Epithelial cell of proximal tubule (primary cell): ENCODE measurements around the gene LRRC17. TPM values are rescaled to one million over a fixed set of nuclear protein-coding genes. Genes with fewer than 3 reads are reported as not detected.
"Not testable (repeated sequence)": the region's sequence is repeated elsewhere in the genome, so short reads cannot be mapped to it uniquely, and the experiment has no call there.

Experiments
- DNase-seq: peaks from one replicate; pipeline ENCODE4 v3.0.0-alpha.2; 2011; ENCODE audit warnings: low read depth
- H3K4me3 ChIP-seq: 2 replicates; pipeline ENCODE4 v1.5.1; 2011; ENCODE audit warnings: low read depth, mild to moderate bottlenecking, low read length
- total RNA-seq: library from RNA; depleted of rRNA; stranded (reverse); fragments of >200 nt; gene quantifications from 2 replicates; pipeline ENCODE4 v1.2.3, GENCODE V29; 2015
- TF ChIP-seq, protein P1 (sequence below): conservative IDR thresholded peaks from 2 replicates; pipeline ENCODE4 v1.5.1; 2012; ENCODE audit warnings: low read depth, mild to moderate bottlenecking, low read length

LRRC17 gene
- total RNA-seq, 1 donor from 2014 or later, result 7.8 TPM

DNA sequence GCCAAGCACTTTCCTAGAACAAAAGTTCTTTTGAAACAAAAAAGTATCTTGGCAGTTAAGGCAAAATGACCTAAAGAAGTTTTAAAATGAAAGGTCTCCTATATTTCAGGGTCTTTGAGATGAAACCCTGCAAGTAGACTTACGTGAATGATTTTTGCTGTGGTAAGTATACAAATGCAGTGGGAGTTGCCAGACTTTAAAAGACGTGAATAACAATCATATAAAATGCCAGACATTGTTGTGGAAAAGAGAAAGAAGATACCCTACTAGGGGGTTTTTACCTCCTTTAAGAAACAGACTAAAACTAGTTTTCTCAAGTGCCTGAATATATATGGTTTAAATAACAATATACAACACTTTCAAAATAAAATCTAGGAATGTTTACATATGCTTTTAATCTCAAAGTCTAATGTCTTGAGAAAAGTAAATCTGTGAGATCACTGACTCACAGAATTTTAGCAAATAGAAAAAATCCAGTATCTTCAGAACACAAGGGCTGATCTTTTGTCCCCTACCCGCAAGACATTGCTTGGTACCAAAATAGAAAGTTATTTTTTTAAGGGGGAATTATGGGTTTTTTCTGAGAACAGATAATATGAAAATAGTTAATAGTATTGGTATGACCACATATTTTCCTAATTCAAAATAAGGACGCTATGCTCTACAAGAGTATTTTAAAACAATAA is 29.5 kb downstream of the LRRC17 start:
- H3K4me3 ChIP-seq, result no peak overlapping the region
- TF ChIP-seq, protein P1, sequence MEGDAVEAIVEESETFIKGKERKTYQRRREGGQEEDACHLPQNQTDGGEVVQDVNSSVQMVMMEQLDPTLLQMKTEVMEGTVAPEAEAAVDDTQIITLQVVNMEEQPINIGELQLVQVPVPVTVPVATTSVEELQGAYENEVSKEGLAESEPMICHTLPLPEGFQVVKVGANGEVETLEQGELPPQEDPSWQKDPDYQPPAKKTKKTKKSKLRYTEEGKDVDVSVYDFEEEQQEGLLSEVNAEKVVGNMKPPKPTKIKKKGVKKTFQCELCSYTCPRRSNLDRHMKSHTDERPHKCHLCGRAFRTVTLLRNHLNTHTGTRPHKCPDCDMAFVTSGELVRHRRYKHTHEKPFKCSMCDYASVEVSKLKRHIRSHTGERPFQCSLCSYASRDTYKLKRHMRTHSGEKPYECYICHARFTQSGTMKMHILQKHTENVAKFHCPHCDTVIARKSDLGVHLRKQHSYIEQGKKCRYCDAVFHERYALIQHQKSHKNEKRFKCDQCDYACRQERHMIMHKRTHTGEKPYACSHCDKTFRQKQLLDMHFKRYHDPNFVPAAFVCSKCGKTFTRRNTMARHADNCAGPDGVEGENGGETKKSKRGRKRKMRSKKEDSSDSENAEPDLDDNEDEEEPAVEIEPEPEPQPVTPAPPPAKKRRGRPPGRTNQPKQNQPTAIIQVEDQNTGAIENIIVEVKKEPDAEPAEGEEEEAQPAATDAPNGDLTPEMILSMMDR, result no peak
- no peak for DNase-seq

DNA sequence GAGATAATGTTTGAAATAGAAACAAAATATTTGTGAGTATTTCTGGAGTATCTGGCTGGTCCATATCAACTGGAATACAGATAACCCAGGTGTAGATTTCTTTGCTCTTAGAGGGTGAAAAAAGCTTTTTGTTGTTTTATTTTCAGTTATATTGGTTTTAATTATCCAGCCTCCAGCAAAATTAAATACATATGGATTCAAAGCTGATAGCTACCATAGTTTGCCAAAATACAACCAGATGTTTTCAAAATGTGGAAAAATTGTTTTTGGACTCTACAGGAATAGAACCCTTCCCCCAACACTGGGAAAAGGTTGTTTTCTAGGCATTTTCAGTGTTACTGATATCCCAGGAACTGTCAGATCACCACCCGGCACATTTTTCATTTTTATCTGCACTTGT is 30.1 kb downstream of the LRRC17 start:
- TF ChIP-seq, protein P1, result no peak
- H3K4me3 ChIP-seq, result no peak overlapping the region
- DNase-seq, result no peak

DNA sequence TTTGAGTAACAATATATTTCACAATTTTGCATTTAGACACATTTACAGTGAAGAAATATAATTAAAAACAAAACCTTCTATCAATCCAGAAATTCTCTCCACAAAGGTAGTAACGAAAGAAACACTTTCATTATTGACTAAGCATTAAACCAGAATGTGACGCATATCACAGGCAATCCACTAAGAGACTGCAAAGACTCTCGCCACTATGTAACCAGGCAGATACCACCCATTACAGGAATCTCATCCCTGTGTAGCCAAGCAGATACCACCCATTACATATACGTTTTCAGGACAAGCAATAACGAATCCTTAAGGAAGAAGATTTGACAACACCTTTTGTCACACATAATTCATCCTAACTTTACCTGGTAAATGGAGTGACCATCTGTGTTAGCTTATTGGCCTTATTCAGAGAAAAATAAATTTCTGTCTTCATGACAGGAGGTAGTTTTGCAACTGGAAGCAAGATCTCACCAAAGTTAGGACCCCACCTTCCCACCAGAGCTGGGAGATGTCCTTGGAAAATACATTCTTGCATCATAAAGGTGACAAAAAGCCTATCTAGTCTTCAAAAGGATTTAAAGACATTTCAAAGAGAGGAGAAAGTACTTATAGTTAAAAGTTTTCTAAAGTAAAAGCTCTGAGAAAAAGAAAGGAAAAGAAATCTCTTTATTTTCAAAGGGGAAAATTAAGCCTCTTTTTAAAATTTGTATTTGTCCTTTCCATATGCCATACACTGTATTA is 30.8 kb downstream of the LRRC17 start:
- TF ChIP-seq, protein P1, result no peak
- no peak for DNase-seq
- no peak overlapping the region for H3K4me3 ChIP-seq

DNA sequence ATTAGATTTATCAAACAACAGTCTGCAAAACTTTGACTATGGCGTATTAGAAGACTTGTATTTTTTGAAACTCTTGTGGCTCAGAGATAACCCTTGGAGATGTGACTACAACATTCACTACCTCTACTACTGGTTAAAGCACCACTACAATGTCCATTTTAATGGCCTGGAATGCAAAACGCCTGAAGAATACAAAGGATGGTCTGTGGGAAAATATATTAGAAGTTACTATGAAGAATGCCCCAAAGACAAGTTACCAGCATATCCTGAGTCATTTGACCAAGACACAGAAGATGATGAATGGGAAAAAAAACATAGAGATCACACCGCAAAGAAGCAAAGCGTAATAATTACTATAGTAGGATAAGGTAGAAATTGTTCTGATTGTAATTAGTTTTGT is 31.4 kb downstream of the LRRC17 start:
- no peak overlapping the region for H3K4me3 ChIP-seq
- no peak for DNase-seq

DNA sequence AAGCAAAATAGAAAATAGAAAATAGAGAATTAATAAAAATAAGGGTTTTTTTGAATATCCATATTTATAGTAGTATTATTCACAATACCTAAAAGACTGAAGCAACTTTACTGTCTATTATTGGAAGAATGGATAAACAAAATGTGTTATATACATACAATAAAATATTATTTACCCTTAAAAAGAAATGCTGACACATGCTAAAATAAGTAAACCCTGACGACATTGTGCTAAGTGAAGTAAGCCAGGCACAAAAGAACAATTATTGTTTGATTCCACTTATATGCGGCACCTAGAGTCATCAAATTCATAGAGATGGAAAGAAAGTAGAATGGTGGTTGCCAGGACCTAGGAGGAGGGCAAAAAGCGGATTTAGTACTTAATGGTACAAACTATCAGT is 39.0 kb downstream of the LRRC17 start:
- no peak overlapping the region for H3K4me3 ChIP-seq
- no peak for DNase-seq
- TF ChIP-seq, protein P1, result no peak

More for the DNA sequence above, 31.4 kb downstream of the LRRC17 start:
- TF ChIP-seq, protein P1, result no peak

DNA sequence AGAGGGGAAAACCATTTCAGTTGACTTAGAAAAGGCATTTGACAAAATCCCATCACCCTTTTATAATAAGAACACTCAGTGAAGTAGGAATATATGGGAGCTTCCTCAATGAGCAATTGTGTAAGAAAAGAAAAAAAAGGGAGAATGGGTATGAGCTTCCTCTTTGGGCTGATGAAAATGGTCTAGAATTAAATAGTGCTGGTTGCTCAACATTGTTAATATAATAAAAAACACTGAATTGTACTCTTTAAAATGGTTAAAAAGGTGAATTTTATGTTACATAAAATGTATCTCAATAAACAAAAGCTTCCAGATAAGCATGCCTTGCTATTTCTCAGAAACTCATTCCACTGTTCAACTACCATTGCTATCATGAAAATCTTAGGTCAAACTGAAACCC is 40.6 kb downstream of the LRRC17 start:
- TF ChIP-seq, protein P1, result no peak
- no peak overlapping the region for H3K4me3 ChIP-seq
- DNase-seq, result no peak

DNA sequence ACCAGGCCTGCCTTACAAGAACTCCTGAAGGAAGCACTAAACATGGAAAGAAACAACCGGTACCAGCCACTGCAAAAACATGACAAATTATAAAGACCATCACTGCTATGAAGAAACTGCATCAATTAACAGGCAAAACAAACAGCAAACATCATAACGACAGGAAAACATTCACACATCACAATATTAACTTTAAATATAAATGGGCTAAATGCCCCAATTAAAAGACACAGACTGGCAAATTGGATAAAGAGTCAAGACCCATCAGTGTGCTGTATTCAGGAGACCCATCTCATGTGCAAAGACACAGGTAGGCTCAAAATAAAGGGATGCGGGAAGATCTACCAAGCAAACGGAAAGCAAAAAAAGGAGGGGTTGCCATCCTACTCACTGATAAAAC is 41.6 kb downstream of the LRRC17 start:
- not testable (repeated sequence) for H3K4me3 ChIP-seq, DNase-seq

DNA sequence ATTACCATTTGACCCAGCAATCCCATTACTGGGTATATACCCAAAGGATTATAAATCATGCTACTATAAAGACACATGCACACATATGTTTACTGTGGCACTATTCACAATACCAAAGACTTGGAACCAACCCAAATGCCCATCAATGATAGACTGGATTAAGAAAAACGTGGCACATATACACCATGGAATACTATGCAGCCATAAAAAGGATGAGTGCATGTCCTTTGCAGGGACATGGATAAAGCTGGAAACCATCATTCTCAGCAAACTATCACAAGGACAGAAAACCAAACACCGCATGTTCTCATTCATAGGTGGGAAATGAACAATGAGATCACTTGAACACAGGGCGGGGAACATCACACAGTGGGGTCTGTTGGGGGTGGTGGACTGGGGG is 45.2 kb downstream of the LRRC17 start:
- H3K4me3 ChIP-seq, DNase-seq: not testable (repeated sequence)

DNA sequence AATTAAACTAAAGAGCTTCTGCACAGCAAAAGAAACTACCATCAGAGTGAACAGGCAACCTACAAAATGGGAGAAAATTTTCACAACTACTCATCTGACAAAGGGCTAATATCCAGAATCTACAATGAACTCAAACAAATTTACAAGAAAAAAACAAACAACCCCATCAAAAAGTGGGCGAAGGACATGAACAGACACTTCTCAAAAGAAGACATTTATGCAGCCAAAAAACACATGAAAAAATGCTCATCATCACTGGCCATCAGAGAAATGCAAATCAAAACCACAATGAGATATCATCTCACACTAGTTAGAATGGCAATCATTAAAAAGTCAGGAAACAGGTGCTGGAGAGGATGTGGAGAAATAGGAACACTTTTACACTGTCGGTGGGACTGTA is 49.2 kb downstream of the LRRC17 start:
- H3K4me3 ChIP-seq, DNase-seq: not testable (repeated sequence)
